Fibroblast of skin of right quadriceps (primary cell): ENCODE results near the gene ACVR1B.

Experiments
- DNase-seq: peaks from one replicate; pipeline ENCODE4 v3.0.0-alpha.2; 2013

Gene ACVR1B

GRCh38 chr12:51917746-51918453 is 33.6 kb upstream of the ACVR1B start:
- no peak for DNase-seq

GRCh38 chr12:51920046-51920445 is 31.5 kb upstream of the ACVR1B start:
- no peak for DNase-seq

GRCh38 chr12:51921017-51921725 is 30.3 kb upstream of the ACVR1B start:
- DNase-seq: no peak

- no peak for DNase-seq
These were observed 29.4 kb upstream of the ACVR1B start for GRCh38 chr12:51922146-51922545.

GRCh38 chr12:51922762-51923505 is 28.6 kb upstream of the ACVR1B start:
- peak; percentile 73 for DNase-seq

DNA sequence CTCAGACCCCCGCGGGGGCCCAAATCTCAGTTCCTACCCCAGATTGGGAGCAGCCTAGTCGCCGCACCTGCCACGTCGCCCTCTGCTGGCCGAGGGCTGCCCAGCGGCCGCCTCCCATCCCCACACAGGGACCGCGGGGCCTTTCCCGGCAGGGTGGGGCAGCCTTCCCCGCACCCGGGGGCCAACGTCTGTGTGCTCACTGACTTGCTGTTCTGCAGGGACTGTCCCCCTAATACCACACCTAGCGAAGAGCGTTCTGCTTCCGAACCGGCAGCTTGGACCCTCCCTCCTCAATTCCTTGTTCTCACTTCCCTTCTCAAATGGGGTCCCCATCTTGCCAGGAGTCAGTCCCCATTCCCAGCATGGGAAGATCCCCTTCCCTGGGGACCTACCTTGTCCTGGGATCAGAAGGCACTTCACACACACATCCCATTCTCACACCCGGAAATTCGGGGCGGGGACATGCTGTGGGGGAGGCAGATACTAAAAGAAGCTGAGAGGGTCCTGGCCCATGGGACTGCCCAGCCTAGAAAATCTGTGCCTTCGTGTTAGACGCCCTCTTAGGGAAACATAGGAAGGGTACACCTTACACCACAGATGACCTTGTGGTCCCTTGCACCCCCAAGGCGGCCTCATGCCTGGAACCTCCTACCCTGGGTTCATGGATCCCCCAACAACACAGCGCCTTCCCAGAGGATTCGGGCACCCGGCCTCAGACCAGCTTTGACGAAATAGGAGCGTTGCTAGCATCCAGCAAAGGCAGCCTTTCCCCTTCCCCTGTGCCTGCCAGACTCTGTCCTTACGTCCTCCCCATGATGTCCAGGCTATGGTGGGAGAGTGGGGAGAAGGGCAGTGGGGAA is 27.8 kb upstream of the ACVR1B start:
- DNase-seq: peak; percentile 22

- DNase-seq: no peak
These were observed 26.8 kb upstream of the ACVR1B start for GRCh38 chr12:51924551-51925319.

- DNase-seq: no peak
These were observed 26.0 kb upstream of the ACVR1B start for GRCh38 chr12:51925346-51926063.

GRCh38 chr12:51926064-51926632 is 25.4 kb upstream of the ACVR1B start:
- no peak for DNase-seq

DNA sequence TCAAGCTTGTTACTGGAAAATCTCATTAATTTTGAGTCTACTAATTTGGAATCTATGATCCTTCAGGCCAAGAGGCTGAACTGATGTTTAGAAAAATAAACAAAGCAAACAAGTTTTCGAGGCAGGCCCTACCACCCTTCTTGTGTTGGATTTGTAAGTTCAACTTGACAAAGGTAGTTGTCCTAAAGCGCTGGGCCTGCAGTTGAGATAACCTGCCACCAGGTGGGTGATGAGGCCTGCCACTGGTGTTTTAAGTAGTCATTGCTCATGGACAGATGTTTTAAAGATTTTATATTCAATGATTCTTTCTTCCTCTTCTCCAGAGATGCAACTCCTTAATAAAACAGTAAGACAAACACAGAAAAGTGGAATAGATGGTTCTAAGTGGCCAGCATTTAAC is 24.8 kb upstream of the ACVR1B start:
- DNase-seq: peak; percentile 23

DNA sequence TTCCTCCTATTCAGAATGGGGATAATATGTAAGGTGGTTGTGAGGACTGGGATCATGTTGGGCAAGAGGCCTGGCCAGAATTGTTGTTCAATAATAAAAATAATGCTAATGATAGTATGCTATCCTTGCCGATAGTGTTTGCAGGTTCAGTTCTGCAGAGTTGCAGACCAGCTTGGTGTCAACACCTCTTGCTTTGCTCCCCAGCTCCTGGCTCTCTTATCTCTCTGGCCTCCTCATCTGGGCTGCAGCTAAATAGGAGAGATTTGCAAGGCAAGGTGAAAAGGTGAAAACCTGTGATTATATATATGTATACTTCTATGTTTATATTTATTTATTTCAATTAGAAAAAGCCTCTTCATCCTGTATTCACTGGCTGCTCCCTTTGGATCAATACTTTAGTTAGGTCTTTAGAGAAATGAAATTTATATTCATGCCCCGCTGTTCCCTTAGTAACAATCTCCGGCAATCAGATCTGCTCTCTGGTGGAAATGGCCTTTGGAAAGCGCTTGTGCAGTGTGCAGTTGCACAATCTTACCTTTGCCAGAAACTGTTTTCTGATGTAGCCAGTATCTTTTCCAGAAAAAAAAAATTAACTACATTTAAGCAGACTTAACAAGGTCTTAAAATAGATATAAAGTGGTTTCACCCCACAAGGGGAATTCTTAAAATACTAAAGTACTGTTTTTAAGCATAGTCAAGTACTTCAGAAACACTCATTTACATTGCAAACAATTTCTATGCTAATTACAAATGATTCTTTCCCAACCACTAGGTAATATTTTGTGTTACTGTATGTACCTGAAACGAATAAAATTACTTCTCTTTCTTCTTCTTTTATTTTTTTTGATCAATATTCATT is 19.1 kb upstream of the ACVR1B start:
- no peak for DNase-seq

- no peak for DNase-seq
These were observed 17.4 kb upstream of the ACVR1B start for GRCh38 chr12:51934080-51934479.

GRCh38 chr12:51937926-51938325 is 13.6 kb upstream of the ACVR1B start:
- DNase-seq: no peak

DNA sequence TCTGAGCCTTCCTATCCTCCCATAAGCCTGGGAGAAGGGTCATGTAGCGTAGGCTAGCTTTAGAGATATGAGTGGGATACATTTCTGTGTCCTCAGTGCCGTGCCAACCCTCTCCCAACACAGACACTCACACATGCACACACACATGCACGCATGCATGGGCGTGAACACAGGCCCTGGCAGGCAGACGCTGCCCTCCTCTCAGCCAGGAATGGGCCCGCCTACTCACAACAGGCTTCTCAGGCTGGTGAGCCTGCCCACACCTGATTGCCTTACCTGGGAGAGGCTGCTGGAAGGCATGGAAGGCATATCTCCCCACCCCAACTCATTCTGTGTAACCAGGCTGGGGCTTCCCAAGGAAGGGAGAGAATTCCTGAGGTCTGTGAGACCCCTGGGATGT is 12.8 kb upstream of the ACVR1B start:
- no peak for DNase-seq

- DNase-seq: peak; percentile 56
These were observed 10.4 kb upstream of the ACVR1B start for GRCh38 chr12:51941011-51941581.

DNA sequence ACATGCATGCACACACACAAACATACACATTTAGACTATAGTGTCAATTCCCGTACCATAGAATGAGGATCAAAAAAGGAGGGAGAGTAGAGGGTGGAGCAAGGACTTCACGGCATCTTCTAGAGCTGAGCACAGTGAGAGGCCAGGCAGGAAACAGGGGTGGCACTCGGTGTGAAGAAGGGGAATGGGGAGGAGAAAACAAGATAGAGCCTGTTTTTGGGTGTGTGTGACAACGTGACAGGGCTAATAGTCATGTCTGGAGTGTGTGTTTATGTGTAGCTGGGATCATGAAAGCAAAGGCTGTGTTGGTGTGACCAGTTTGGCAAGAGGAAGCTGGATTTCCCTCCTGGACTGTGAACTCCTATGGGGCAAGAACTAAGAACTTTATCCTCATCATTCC is 9.9 kb upstream of the ACVR1B start:
- no peak for DNase-seq

DNA sequence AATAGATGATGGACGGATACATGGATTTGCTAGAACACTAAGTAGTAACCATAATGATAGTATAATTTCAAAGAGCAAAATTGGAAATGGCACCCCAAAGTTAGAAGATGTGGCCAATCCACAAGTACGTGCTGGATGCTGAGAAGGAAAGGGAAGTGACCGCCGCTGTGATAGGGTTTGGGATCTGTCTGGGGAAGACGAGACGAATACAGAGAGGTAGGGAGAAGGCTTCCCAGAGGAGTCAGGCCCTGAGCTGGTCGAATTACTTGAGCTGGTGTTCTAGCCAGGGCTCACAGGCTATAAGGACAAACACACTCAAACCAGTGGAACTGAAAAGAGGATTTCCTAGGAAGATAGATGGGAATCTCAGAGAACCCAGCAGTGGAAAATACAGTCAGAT is 9.4 kb upstream of the ACVR1B start:
- DNase-seq: no peak

DNA sequence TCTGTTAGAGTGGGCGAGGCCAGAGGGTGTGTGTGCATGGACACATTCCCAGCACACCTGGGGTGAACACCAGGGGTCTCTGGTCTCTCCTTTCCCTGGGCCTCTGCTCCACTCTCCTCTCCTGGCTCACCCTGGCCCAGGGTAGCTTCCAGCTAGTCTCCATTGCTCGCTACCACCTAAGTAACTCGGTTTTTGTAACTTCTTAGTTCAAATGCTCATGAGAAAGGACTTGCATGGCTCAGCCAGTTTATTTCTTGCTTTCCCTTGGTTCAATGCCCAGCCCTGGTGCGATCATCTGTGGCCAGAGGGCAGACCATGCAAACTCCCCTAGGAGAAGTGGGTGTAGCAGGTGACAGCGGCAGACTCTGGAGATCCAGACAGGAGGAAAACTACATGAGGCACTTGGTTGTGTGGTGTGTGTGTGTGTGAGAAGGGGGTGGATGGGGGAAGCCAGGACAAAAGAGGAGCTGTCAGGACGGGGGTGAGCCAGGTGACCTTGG is 8.9 kb upstream of the ACVR1B start:
- no peak for DNase-seq

- DNase-seq: no peak
These were observed 8.2 kb upstream of the ACVR1B start for GRCh38 chr12:51943346-51943745.
